HEK293T (cell line): ENCODE data around the gene GLB1L3.

ENCODE experiments used
- BHLHE40 ChIP-seq: fragments of 450-650 bp; IDR thresholded peaks from 2 replicates; pipeline ENCODE4 v1.6.1; 2016; ENCODE audit warnings: mild to moderate bottlenecking, moderate library complexity, borderline replicate concordance
- ELF4 ChIP-seq: fragments of 450-650 bp; IDR thresholded peaks from 2 replicates; pipeline ENCODE4 v1.6.1; 2017; ENCODE audit warnings: antibody characterized with exemption
- FOXA1 ChIP-seq: fragments of 450-650 bp; IDR thresholded peaks from 2 replicates; pipeline ENCODE4 v1.6.1; 2016; ENCODE audit warnings: mild to moderate bottlenecking
- FOXK2 ChIP-seq: fragments of 450-650 bp; IDR thresholded peaks from 2 replicates; pipeline ENCODE4 v1.6.1; 2016; ENCODE audit warnings: mild to moderate bottlenecking
- FOXM1 ChIP-seq: fragments of 450-650 bp; IDR thresholded peaks from 2 replicates; pipeline ENCODE4 v1.6.1; 2017; ENCODE audit warnings: mild to moderate bottlenecking, borderline replicate concordance
- HDGF ChIP-seq: fragments of 450-650 bp; IDR thresholded peaks from 2 replicates; pipeline ENCODE4 v1.6.1; 2017; ENCODE audit warnings: antibody characterized with exemption, borderline replicate concordance
- L3MBTL2 ChIP-seq: fragments of 450-650 bp; conservative IDR thresholded peaks from 2 replicates; pipeline ENCODE4 v1.6.1; 2016; ENCODE audit warnings: mild to moderate bottlenecking
- LEF1 ChIP-seq: fragments of 450-650 bp; IDR thresholded peaks from 2 replicates; pipeline ENCODE4 v1.6.1; 2017; ENCODE audit warnings: mild to moderate bottlenecking, borderline replicate concordance
- NFRKB ChIP-seq: fragments of 450-650 bp; IDR thresholded peaks from 2 replicates; pipeline ENCODE4 v1.6.1; 2016; ENCODE audit warnings: mild to moderate bottlenecking, moderate library complexity
- SP1 ChIP-seq: fragments of 450-650 bp; IDR thresholded peaks from 2 replicates; pipeline ENCODE4 v1.6.1; 2017
- SUZ12 ChIP-seq: fragments of 450-650 bp; IDR thresholded peaks from 2 replicates; pipeline ENCODE4 v1.6.1; 2016; ENCODE audit warnings: mild to moderate bottlenecking

DNA sequence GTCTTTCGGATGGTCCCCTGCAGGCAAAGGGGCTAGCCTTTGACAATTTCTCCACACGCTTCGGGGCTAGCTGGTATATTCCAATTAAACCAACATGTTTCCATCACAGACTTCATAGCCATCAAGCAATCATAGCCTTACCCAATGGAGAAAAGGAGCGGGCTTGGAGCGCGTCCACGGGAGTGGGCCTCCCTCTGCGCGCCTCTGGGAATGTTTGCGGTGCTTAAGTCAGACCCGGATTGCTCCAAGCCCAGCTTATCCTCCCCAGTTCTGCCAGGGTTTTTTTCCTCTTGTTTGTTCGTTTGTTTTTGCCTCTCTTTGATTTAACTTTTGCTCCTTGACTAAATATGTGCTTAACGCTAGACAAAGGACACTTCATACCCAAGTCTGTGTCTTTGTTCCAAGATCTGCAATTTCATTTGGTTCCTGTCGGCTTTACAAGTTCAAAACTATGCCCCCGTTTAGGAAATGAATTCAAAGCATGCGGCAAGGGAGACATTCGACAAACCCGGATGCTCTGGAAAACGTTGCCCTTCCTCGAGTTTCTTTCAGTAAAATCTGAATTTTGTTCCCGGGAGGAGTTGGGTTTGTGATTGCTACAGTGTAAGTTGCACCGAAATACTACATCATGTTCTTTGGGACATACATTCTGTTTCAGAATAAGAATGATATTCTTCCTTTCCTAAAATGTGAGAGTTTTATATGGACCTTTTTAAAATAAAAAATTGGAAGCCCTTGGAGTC, 54.6 kb downstream of the GLB1L3 start:
- no peak for TF ChIP-seq BHLHE40
- no peak for TF ChIP-seq ELF4
- TF ChIP-seq FOXK2 = no peak
- no peak for TF ChIP-seq HDGF
- TF ChIP-seq NFRKB = no peak
- no peak for TF ChIP-seq FOXM1
- no peak for TF ChIP-seq SP1
- no peak for TF ChIP-seq FOXA1
- TF ChIP-seq SUZ12 = no peak
- TF ChIP-seq LEF1 = no peak
- TF ChIP-seq L3MBTL2 = no peak
